ENCODE data around the gene KLHDC8B.

DNA sequence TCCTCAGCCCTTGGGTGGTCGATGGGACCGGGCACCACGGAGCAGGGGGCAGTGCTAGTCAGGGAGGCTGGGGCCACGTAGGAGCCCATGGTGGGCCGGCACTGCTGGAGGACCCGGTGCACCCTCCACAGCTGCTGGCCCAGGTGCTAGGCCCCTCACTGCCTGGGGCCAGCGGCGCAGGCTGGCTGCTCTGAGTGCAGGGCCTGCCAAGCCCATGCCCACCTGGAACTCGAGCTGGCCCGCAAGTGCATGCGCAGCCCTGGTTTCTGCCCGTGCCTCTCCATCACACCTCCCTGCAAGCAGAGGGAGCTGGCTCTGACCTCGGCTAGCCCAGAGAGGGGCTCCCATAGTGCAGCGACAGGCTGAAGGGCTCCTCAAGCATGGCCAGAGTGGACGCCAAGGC, 42.1 kb downstream of the KLHDC8B start:
- TF ChIP-seq, protein P1, sequence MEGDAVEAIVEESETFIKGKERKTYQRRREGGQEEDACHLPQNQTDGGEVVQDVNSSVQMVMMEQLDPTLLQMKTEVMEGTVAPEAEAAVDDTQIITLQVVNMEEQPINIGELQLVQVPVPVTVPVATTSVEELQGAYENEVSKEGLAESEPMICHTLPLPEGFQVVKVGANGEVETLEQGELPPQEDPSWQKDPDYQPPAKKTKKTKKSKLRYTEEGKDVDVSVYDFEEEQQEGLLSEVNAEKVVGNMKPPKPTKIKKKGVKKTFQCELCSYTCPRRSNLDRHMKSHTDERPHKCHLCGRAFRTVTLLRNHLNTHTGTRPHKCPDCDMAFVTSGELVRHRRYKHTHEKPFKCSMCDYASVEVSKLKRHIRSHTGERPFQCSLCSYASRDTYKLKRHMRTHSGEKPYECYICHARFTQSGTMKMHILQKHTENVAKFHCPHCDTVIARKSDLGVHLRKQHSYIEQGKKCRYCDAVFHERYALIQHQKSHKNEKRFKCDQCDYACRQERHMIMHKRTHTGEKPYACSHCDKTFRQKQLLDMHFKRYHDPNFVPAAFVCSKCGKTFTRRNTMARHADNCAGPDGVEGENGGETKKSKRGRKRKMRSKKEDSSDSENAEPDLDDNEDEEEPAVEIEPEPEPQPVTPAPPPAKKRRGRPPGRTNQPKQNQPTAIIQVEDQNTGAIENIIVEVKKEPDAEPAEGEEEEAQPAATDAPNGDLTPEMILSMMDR (IDR thresholded peaks at IDR 0.05): no peak
- TF ChIP-seq POLR2A (IDR thresholded peaks at IDR 0.05): no peak

Data from vagina (tissue), 2 donors.